Measurements from ENCODE around the gene EIF3A. TPM values are rescaled to one million over a fixed set of nuclear protein-coding genes. Genes with fewer than 3 reads are reported as not detected.
A peak's percentile ranks its signal among the peaks of the same experiment; 100 is the strongest.

The EIF3A gene
- total RNA-seq, 1 donor from 2014 or later = 66.4 TPM

DNA sequence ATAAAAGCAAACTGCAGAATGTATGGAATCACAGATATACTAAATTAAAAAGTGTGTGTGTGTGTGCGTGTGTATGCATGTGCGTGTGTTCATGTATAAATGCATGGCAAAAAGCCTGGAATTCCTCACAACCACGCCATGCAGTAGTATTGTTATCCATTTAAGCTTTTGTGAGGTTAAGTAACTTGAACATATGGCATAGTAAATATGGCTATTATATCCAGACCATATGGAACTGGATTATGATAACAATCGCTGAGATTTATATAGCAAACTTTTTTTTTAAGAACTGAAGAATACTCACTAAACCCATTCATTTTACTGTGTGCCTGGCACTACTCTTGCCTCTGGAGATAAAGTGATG lies 73.4 kb downstream of the EIF3A start:
- FAIRE-seq (no peak), DNase-seq (ENCODE audit: low spot score in 2 of 2) (no peak)

GRCh38 chr10:119006451-119007210 lies 74.0 kb downstream of the EIF3A start:
- FAIRE-seq (no peak), DNase-seq (ENCODE audit: low spot score in 2 of 2) (no peak)

DNA sequence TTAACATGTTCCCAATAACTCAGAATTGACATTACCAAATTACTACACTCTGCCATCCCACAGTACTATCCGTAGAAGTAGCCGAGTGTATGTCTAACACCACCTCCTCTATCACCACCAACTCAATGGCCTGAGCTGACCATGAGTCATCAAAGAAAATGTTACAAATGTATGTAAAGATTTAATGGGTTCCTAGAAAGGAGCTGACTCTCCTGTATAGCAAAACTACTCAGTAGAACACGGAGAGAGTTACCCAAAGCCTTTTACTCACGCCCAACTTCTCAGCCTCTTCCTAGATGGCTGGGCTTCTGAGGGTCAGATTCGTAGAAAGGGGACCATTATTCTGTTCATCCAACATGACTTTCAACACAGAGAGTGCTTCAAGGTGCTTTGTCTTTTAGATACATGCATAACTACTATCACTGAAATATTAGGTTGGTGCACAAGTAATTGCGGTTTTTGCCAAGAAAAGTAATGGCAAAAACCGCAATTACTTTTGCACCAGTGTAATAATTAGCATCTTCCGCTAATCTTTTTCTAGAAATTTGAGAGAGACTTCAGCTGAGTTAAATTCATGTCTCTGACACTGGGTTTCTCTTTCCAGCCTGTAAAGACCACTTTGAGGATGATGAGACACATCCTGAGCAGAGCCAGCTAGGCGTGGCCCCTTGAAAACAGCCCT lies 75.1 kb downstream of the EIF3A start:
- no peak for DNase-seq (ENCODE audit: low spot score in 2 of 2)
- no peak for FAIRE-seq

DNA sequence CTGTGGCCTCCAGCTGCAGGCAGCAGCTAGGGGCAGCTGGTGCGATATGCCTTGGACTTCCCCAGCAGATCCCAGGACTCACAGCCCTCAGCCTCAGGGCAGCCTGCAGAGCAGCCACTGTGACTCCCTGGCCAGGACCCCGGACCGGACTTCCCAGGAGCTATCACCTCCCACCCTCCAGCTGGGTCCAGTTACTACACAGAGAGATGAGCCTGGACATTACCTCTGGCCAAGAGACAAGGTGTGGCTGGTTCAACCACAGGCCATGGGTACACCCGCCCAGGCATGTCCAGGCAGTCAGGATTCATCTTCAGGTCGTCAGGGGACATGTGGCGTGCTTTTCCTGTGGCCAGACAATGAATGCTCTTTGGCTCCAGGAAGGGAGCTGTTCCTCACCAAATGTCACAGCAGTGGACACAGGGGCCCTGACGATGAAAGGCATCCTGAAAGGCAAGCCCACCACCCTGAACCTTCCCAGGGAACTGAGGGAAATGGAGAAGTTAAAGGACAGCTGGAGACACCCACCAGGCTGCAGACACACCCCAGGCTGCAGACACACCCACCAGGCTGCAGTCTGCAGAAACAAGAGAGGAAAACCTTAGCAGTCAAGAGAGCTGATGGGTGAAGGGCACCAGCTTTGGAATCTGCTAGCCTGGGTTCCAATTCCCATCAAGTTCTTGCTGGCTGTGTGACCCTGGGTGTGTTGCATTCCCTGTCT lies 76.9 kb downstream of the EIF3A start:
- FAIRE-seq (no peak), DNase-seq (ENCODE audit: low spot score in 2 of 2) (no peak)

- DNase-seq (ENCODE audit: low spot score in 2 of 2) (no peak), FAIRE-seq (no peak)
Measured at GRCh38 chr10:119001717-119002500, 78.7 kb downstream of the EIF3A start.

GRCh38 chr10:118998183-118998582 lies 82.4 kb downstream of the EIF3A start:
- DNase-seq (ENCODE audit: low spot score in 2 of 2) (no peak), FAIRE-seq (no peak)

GRCh38 chr10:118997379-118997778 lies 83.2 kb downstream of the EIF3A start:
- FAIRE-seq = no peak

DNA sequence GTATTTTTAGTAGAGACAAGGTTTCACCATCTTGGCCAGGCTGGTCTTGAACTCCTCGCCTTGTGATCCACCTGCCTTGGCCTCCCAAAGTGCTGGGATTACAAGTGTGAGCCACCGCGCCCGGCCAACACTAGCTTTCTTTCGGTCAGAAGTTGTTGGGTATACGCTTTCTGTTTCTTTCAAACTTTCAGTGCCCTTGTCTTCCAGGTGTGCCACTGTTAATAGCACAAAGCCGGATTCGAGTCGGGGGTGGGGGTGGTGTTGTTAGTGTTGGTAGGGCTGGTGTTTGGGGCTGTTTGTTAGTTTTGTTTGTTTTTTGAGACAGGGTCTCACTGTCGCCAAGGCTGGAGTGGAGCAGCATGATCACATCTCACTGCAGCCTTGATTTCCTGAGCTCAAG lies 84.9 kb downstream of the EIF3A start:
- DNase-seq (ENCODE audit: low spot score in 2 of 2) (no peak), FAIRE-seq (no peak)

More at GRCh38 chr10:118997379-118997778, 83.2 kb downstream of the EIF3A start:
- DNase-seq (ENCODE audit: low spot score in 2 of 2) = no peak

GRCh38 chr10:118994321-118994720 lies 86.3 kb downstream of the EIF3A start:
- no peak for DNase-seq (ENCODE audit: low spot score in 2 of 2)
- no peak for FAIRE-seq

DNA sequence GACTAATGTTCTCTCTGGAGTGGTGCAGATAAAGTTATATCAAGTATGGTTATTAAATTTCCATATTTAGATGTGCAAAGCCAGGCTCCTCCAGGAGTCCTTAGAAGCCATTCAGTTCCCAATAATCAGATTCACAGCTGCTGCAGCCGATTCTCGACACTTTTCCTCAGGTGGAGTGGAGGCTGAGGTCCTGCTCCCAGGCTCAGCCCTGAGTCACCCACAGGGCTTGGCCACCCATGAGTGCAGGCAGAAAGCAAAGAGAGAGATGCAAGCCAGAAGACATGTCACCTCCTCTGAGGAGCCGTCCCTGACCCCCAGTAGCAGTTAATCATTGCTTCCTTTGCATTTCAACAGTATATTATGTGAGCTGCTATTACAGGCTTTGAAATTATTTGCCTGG lies 87.4 kb downstream of the EIF3A start:
- no peak for DNase-seq (ENCODE audit: low spot score in 2 of 2)
- FAIRE-seq = no peak

GRCh38 chr10:118992496-118992895 lies 88.1 kb downstream of the EIF3A start:
- no peak for FAIRE-seq

DNA sequence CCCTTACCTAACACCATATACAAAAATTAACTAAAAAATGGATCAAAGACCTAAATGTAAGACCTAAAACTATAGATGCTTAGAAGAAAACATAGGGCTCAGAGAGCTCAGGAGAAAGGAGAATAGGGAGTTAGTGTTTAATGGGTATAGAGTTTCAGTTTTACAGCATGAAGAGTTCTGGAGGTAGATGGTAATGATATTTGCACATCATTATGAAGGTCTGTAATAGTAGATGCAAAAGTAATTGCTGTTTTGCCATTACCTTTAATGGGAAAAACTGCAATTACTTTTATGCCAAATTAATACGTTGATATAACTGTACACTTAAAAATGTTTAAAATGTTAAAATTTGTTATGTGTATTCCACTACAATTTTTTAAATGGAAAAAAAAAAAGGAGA lies 90.3 kb downstream of the EIF3A start:
- DNase-seq (ENCODE audit: low spot score in 2 of 2) = no peak
- FAIRE-seq = no peak

More at GRCh38 chr10:118992496-118992895, 88.1 kb downstream of the EIF3A start:
- no peak for DNase-seq (ENCODE audit: low spot score in 2 of 2)

DNA sequence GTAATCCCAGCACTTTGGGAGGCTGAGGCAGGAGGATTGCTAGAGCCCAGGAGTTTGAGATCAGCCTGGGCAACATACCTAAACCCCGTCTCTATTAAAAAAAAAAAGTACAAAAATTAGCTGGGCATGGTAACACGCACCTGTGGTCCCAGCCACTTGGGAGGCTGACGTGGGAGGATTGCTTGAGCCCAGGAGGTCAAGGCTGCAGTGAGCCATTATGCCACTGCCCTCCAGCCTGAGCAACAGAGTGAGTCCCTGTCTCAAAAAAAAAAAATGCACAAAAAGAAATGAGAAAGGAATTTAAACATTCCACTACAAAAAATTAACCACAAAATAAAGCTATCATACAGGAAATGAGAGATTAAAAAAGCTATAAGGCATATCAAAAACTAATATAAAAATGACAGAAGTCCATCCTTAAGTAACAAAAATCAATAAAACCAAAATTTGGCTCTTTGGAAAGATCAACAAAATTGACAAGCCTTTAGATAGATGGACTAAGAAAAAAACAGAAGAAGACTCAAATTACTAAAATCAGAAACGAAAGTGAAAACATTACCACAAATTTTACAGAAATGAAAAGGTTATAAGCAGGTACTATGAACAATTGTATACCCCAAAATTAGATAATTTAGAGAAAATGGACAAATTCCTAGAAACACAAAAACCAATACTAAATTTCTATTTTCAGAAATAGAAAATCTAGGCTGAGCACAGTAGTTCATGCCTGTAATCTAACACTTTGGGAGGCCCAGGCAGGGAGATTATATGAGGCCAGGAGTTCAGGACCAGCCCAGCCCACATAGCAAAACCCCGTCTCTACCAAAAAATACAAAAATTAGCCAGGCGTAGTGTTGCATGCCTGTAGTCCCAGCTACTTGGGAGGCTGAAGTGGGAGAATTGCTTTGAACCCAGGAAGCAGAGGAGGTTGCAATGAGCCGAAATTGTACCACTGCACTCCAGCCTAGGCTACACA lies 93.5 kb downstream of the EIF3A start:
- peak; percentile 13 for FAIRE-seq

DNA sequence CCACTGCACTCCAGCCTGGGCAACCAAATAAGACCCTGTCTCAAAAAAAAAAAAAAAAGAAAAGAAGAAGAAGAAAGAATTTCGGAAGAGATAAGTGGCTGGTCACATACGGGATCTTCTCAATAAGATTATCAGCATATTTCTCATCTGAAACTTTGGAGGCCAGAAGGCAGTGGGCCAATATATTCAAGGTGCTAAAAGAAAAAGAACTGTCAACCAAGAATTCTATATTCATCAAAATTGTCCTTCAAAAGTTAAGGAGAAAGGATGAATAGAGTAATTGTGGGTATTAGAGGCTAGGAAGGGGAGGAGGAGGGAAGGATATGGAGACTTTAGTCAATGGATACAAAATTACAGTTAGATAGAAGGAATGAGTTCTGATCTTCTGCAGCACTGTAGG lies 95.0 kb downstream of the EIF3A start:
- DNase-seq (ENCODE audit: low spot score in 2 of 2) (no peak), FAIRE-seq (no peak)

More for the DNA sequence above, 93.5 kb downstream of the EIF3A start:
- DNase-seq (ENCODE audit: low spot score in 2 of 2) = no peak

Small RNA genes within 50 kb of the gene (small RNA-seq; reads per million reads assigned to genes)
- gene AL355598.1 = not detected
- gene RF00413 = not detected
- gene SNORA19 = not detected

Other genes with a start within 250 kb of the EIF3A start
- 7.3 TPM for gene NANOS1, start 51.1 kb downstream of the EIF3A start, total RNA-seq
- gene DENND10, start 23.3 kb upstream of the EIF3A start, total RNA-seq = 70.1 TPM
- gene SFXN4, start 84.9 kb upstream of the EIF3A start, total RNA-seq = 21.6 TPM
- 113 TPM for gene PRDX3, start 98.0 kb upstream of the EIF3A start, total RNA-seq
- 11.4 TPM for gene GRK5, start 126.8 kb upstream of the EIF3A start, total RNA-seq